ENCODE measurements around the gene DNLZ. TPM values are rescaled to one million over a fixed set of nuclear protein-coding genes. Genes with fewer than 3 reads are reported as not detected.

The DNLZ gene
- total RNA-seq, 4 donors from 2014 or later, result 16.5 to 36.7 (median 19.8) TPM

GRCh38 chr9:136342181-136343120, 21.1 kb downstream of the DNLZ start:
- DNase-seq (ENCODE audit: low spot score), result peak; percentile 69
- TF ChIP-seq CTCF (IDR thresholded peaks at IDR 0.05), result no peak

GRCh38 chr9:136341769-136342168, 21.8 kb downstream of the DNLZ start:
- TF ChIP-seq CTCF (IDR thresholded peaks at IDR 0.05), result no peak
- ATAC-seq (ENCODE audit: low FRiP score) (no peak), DNase-seq (ENCODE audit: low spot score) (no peak)

More at GRCh38 chr9:136342181-136343120, 21.1 kb downstream of the DNLZ start:
- ATAC-seq (ENCODE audit: low FRiP score), result peak; percentile 47

GRCh38 chr9:136341042-136341655, 22.4 kb downstream of the DNLZ start:
- no peak for TF ChIP-seq CTCF (IDR thresholded peaks at IDR 0.05)
- DNase-seq (ENCODE audit: low spot score) (no peak), ATAC-seq (ENCODE audit: low FRiP score) (no peak)

- TF ChIP-seq CTCF (IDR thresholded peaks at IDR 0.05), result no peak
- no peak for ATAC-seq (ENCODE audit: low FRiP score)
- no peak for DNase-seq (ENCODE audit: low spot score)
These were observed 23.0 kb downstream of the DNLZ start for GRCh38 chr9:136340356-136341041.

GRCh38 chr9:136339958-136340310, 23.6 kb downstream of the DNLZ start:
- no peak for TF ChIP-seq CTCF (IDR thresholded peaks at IDR 0.05)
- ATAC-seq (ENCODE audit: low FRiP score) (no peak), DNase-seq (ENCODE audit: low spot score) (no peak)

- TF ChIP-seq CTCF (IDR thresholded peaks at IDR 0.05), result peak in 1 of 3 donors; percentile 49
- DNase-seq (ENCODE audit: low spot score), result peak; percentile 49
- ATAC-seq (ENCODE audit: low FRiP score), result peak; percentile 33
These were observed 24.2 kb downstream of the DNLZ start for GRCh38 chr9:136339173-136339957.

Measured in omental fat pad (tissue), 4 donors.